Neural cell (in vitro differentiated cells): ENCODE data around the gene SMIM29. TPM values are rescaled to one million over a fixed set of nuclear protein-coding genes. Genes with fewer than 3 reads are reported as not detected.
A peak's percentile ranks its signal among the peaks of the same experiment; 100 is the strongest.

Source experiments
- H2AFZ ChIP-seq: fragments of 200-600, 300-800 bp; sonication (generic), shearing (Covaris generic); 2 replicates; pipeline ENCODE4 v1.6.0; 2014; ENCODE audit warnings: low read depth, mild to moderate bottlenecking, antibody characterized with exemption, low read length, moderate library complexity
- H3F3A ChIP-seq: fragments of 200-600 bp; shearing (Covaris generic); 2 replicates; pipeline ENCODE4 v1.6.1; 2016; ENCODE audit warnings: mild to moderate bottlenecking, moderate library complexity, mixed read lengths, antibody characterized with exemption, low read length; ENCODE audit not compliant: insufficient read depth, poor library complexity, severe bottlenecking
- H3K27ac ChIP-seq: fragments of 200-600, 300-800 bp; sonication (generic), shearing (Covaris generic); 2 replicates; pipeline ENCODE4 v1.5.1; 2014; ENCODE audit warnings: mild to moderate bottlenecking, low read length, moderate library complexity
- H3K27me3 ChIP-seq: fragments of 300-800, 200-600 bp; sonication (generic), shearing (Covaris generic); 2 replicates; pipeline ENCODE4 v1.6.0; 2014; ENCODE audit warnings: mild to moderate bottlenecking, low read depth, low read length, moderate library complexity; ENCODE audit not compliant: insufficient read depth
- H3K36me3 ChIP-seq: fragments of 300-800, 200-600 bp; sonication (generic), shearing (Covaris generic); 2 replicates; pipeline ENCODE4 v1.5.1; 2014; ENCODE audit warnings: mild to moderate bottlenecking, antibody characterized with exemption, low read length, moderate library complexity; ENCODE audit not compliant: insufficient read depth
- H3K4me2 ChIP-seq: fragments of 300-800, 200-600 bp; sonication (generic), shearing (Covaris generic); 2 replicates; pipeline ENCODE4 v1.6.0; 2014; ENCODE audit warnings: mild to moderate bottlenecking, low read length
- H3K4me3 ChIP-seq: fragments of 300-800, 200-600 bp; sonication (generic), shearing (Covaris generic); 2 replicates; pipeline ENCODE4 v1.5.1; 2014; ENCODE audit warnings: mild to moderate bottlenecking, low read length, moderate library complexity
- H3K79me2 ChIP-seq: fragments of 200-600 bp; shearing (Covaris generic); replicated peaks from 2 replicates; pipeline ENCODE4 v1.6.0; 2014; ENCODE audit warnings: mild to moderate bottlenecking, low read length, moderate library complexity; ENCODE audit not compliant: insufficient read depth
- H3K9ac ChIP-seq: fragments of 300-800, 200-600 bp; sonication (generic), shearing (Covaris generic); 2 replicates; pipeline ENCODE4 v1.6.1; 2016; ENCODE audit warnings: mild to moderate bottlenecking, low read length, mixed read lengths
- H3K9me2 ChIP-seq: fragments of 200-600 bp; shearing (Covaris generic); 2 replicates; pipeline ENCODE4 v1.6.1; 2016; ENCODE audit warnings: mild to moderate bottlenecking, low read length, mixed read lengths; ENCODE audit not compliant: insufficient read depth
- H3K9me3 ChIP-seq: fragments of 200-600, 300-800 bp; sonication (generic), shearing (Covaris generic); 2 replicates; pipeline ENCODE4 v1.6.1; 2016; ENCODE audit warnings: mild to moderate bottlenecking, mixed run types, low read length, moderate library complexity, mixed read lengths
- H4K20me1 ChIP-seq: fragments of 200-600 bp; shearing (Covaris generic); 2 replicates; pipeline ENCODE4 v1.6.1; 2016; ENCODE audit warnings: mild to moderate bottlenecking, mixed run types; ENCODE audit not compliant: insufficient read depth
- EP300 ChIP-seq: fragments of 450-650 bp; conservative IDR thresholded peaks from 2 replicates; pipeline ENCODE4 v1.6.1; 2014; ENCODE audit warnings: antibody characterized with exemption, mild to moderate bottlenecking, moderate library complexity; ENCODE audit not compliant: poor library complexity, severe bottlenecking
- EZH2 ChIP-seq: fragments of 200-600, 300-800 bp; shearing (Covaris generic), sonication (generic); IDR thresholded peaks from 2 replicates; pipeline ENCODE4 v1.6.1; 2014; ENCODE audit warnings: antibody characterized with exemption, low read length, borderline replicate concordance, mild to moderate bottlenecking; ENCODE audit not compliant: insufficient read depth, poor library complexity, severe bottlenecking
- MXI1 ChIP-seq: fragments of 450-650 bp; conservative IDR thresholded peaks from 2 replicates; pipeline ENCODE4 v1.6.1; 2014; ENCODE audit warnings: antibody characterized with exemption, mild to moderate bottlenecking; ENCODE audit not compliant: poor library complexity, severe bottlenecking
- POLR2AphosphoS5 ChIP-seq: IDR thresholded peaks from 2 replicates; pipeline ENCODE4 v1.6.1; 2012
- RAD21 ChIP-seq: fragments of 450-650 bp; conservative IDR thresholded peaks from 2 replicates; pipeline ENCODE4 v1.6.1; 2014; ENCODE audit warnings: antibody characterized with exemption, mild to moderate bottlenecking, moderate library complexity
- REST ChIP-seq: IDR thresholded peaks from 2 replicates; pipeline ENCODE4 v1.6.1; 2012; ENCODE audit warnings: borderline replicate concordance
- SMC3 ChIP-seq: fragments of 450-650 bp; conservative IDR thresholded peaks from 2 replicates; pipeline ENCODE4 v1.6.1; 2014; ENCODE audit warnings: antibody characterized with exemption, mild to moderate bottlenecking, moderate library complexity; ENCODE audit not compliant: poor library complexity
- TAF1 ChIP-seq: IDR thresholded peaks from 2 replicates; pipeline ENCODE4 v1.6.1; 2012; ENCODE audit warnings: low read depth
- polyA plus RNA-seq: library from polyadenylated mRNA; depleted of rRNA; stranded (reverse); fragments of >200 nt; gene quantifications from 2 replicates; pipeline ENCODE4 v1.2.3, GENCODE V29; 2014
- TF ChIP-seq, protein P1 (sequence below): fragments of 450-650 bp; IDR thresholded peaks from 2 replicates; pipeline ENCODE4 v1.5.1; 2014; ENCODE audit warnings: antibody characterized with exemption, mild to moderate bottlenecking, moderate library complexity; ENCODE audit not compliant: poor library complexity, severe bottlenecking

The SMIM29 gene
- polyA plus RNA-seq, 1 donor from 2014 or later: 82.1 TPM

- TF ChIP-seq, protein P1, sequence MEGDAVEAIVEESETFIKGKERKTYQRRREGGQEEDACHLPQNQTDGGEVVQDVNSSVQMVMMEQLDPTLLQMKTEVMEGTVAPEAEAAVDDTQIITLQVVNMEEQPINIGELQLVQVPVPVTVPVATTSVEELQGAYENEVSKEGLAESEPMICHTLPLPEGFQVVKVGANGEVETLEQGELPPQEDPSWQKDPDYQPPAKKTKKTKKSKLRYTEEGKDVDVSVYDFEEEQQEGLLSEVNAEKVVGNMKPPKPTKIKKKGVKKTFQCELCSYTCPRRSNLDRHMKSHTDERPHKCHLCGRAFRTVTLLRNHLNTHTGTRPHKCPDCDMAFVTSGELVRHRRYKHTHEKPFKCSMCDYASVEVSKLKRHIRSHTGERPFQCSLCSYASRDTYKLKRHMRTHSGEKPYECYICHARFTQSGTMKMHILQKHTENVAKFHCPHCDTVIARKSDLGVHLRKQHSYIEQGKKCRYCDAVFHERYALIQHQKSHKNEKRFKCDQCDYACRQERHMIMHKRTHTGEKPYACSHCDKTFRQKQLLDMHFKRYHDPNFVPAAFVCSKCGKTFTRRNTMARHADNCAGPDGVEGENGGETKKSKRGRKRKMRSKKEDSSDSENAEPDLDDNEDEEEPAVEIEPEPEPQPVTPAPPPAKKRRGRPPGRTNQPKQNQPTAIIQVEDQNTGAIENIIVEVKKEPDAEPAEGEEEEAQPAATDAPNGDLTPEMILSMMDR: no peak
- TF ChIP-seq SMC3: no peak
Measured at GRCh38 chr6:34247481-34248197, 1.2 kb downstream of the SMIM29 start (continued).

DNA sequence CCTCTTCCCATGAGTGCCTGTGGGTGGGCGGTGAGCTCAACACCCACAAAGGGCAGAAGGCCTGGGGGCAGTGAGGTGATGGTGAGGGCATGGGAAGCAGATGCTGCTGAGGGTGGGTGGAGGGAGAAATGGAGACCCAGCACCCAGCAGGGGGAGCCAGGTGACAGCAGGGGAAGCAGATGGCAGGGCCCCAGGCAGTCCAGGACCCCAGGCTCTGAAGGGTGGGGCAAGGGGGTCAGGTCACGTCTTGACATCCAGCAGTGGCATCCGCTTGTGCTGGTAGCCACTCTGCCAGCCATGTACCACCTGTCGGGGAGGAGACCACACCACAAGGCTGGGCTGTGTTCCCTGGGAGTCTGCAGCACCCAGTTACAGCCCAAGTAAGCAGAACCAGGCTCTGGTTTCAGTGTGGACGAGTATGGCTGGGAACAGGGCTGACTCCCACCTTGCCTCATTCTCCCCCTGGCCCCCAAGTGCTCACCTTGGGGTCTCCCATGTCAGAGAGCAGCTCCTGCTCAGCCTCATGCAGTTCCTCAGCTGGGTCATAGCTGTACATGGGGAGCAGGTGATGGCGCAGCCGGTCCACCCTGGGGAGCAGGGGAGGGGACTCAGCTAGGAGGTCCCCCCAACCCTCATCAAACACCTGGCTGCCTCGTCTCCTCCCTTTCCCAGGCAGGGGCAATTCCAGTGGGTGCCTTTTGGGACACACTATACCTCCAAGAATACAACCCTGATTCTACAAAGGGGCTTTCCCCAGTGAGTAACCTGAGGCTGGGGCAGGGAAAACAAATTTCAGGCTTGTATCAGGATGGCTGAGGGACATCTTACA is 2.0 kb downstream of the SMIM29 start:
- Histone ChIP-seq H3K79me2 (no peaks in the 10 kb centered on the region), H3K36me3 (no peaks in the 10 kb centered on the region), H3F3A (no peaks in the 10 kb centered on the region), H3K4me2 (no peak overlapping the region), H2AFZ (no peak overlapping the region), H3K27me3 (no peaks in the 10 kb centered on the region), H3K9me3 (no peaks in the 10 kb centered on the region), H3K9me2 (no peaks in the 10 kb centered on the region), H3K4me3 (peak overlapping the region; percentile 92), H3K27ac (no peak overlapping the region), H3K9ac (no peak overlapping the region), H4K20me1 (no peaks in the 10 kb centered on the region)
- TF ChIP-seq EZH2 (no peak), EP300 (no peak), REST (no peak), RAD21 (peak; percentile 10), TAF1 (no peak), SMC3 (no peak), MXI1 (no peak), POLR2AphosphoS5 (no peak)
- TF ChIP-seq, protein P1: peak; percentile 30
